HepG2 (cell line): ENCODE results near the gene MUC13. TPM values are rescaled to one million over a fixed set of nuclear protein-coding genes. Genes with fewer than 3 reads are reported as not detected.

Experiments
- ATAC-seq: fragments of 200-7000 bp; cut with Tn5 transposase; 3 replicates; pipeline ENCODE4 v1.9.1; 2020; ENCODE audit warnings: mild to moderate bottlenecking, moderate library complexity
- BruUV-seq: library from RNA; stranded (reverse); fragments of 400-500 nt; replicated peaks from 2 replicates; lab custom pipeline; 2021; lab: Mats Ljungman, UMichigan
- CTCF ChIA-PET: fragments of 300-600 bp; formaldehyde crosslinking; extraction: SDS; loops from one replicate; lab custom pipeline; 2021; ENCODE audit warnings: low total read pairs, inconsistent platforms, low intra/inter-chr PET ratio; lab: Yijun Ruan, JAX
- POLR2A ChIA-PET: fragments of 350-600 bp; sonication (Branson Sonifier 250); formaldehyde crosslinking; loops from one replicate; lab custom pipeline; 2020; ENCODE audit warnings: antibody characterized with exemption, inconsistent platforms; lab: Yijun Ruan, JAX
- DNase-seq: peaks from one replicate; pipeline ENCODE4 v3.0.0-alpha.2; 2015; ENCODE audit warnings: low spot score
- FAIRE-seq: peaks from 3 replicates; lab custom pipeline; 2011; peaks lifted over from hg19 to GRCh38; lab: Jason Lieb, UNC
- H2AFZ ChIP-seq: one replicate; pipeline ENCODE4 v1.6.1; 2011; ENCODE audit warnings: low read length, inconsistent platforms
- H3K27ac ChIP-seq: fragments of 300-600 bp; 3 replicates; pipeline ENCODE4 v1.8.0; 2011; ENCODE audit warnings: mixed run types, mild to moderate bottlenecking, mixed read lengths, low read length, inconsistent platforms; ENCODE audit not compliant: insufficient read depth; ENCODE audit errors: extremely low read length
- H3K27me3 ChIP-seq, 2 experiments: fragments of 200-600 bp in 1 of 2; 2 replicates in 1 of 2; 3 replicates in 1 of 2; pipeline versions ENCODE4 v1.6.0 to v1.8.0; 2011; ENCODE audit warnings: low read length in 2 of 2, mild to moderate bottlenecking in 2 of 2, moderate library complexity in 2 of 2, inconsistent platforms in 1 of 2; ENCODE audit not compliant: insufficient read depth in 2 of 2, control insufficient read depth in 1 of 2
- H3K36me3 ChIP-seq, 2 experiments: fragments of 200-600 bp in 1 of 2; replicated peaks in 1 of 2; 2 replicates in 1 of 2; 3 replicates in 1 of 2; pipeline versions ENCODE4 v1.5.1 to v1.8.0; 2011; ENCODE audit warnings: low read length in 2 of 2, inconsistent platforms in 1 of 2; ENCODE audit not compliant: insufficient read depth in 2 of 2, control insufficient read depth in 1 of 2
- H3K4me1 ChIP-seq: 2 replicates; pipeline ENCODE4 v1.5.1; 2012; ENCODE audit warnings: low read length, inconsistent platforms; ENCODE audit not compliant: insufficient read depth
- H3K4me2 ChIP-seq: 2 replicates; pipeline ENCODE4 v1.6.0; 2011; ENCODE audit warnings: low read depth, low read length, inconsistent platforms
- H3K4me3 ChIP-seq, 3 experiments: fragments of 200-600 bp in 1 of 3; sonication (generic), shearing (Covaris generic) in 1 of 3; replicated peaks in 1 of 3; 2 replicates each; pipeline ENCODE4 v1.5.1; 2011 to 2016; ENCODE audit warnings: low read length in 3 of 3, inconsistent platforms in 2 of 3, low read depth in 2 of 3, mild to moderate bottlenecking in 2 of 3, control low read depth in 1 of 3, mixed read lengths in 1 of 3; ENCODE audit not compliant: insufficient read depth in 1 of 3
- H3K79me2 ChIP-seq: one replicate; pipeline ENCODE4 v1.6.1; 2011; ENCODE audit warnings: low read length, inconsistent platforms; ENCODE audit not compliant: insufficient read depth
- H3K9ac ChIP-seq: 2 replicates; pipeline ENCODE4 v1.6.0; 2011; ENCODE audit warnings: mild to moderate bottlenecking, low read depth, low read length, inconsistent platforms; ENCODE audit not compliant: insufficient read depth
- H3K9me3 ChIP-seq: 2 replicates; pipeline ENCODE4 v1.5.1; 2012; ENCODE audit warnings: mild to moderate bottlenecking, low read length
- H4K20me1 ChIP-seq: 2 replicates; pipeline ENCODE4 v1.6.0; 2011; ENCODE audit warnings: inconsistent platforms, mild to moderate bottlenecking, low read length, moderate library complexity; ENCODE audit not compliant: insufficient read depth
- ATF7 ChIP-seq, 2 experiments: fragments of 450-650 bp in 1 of 2; sonication (generic) in 1 of 2; formaldehyde crosslinking in 1 of 2; IDR thresholded peaks; 2 replicates each; pipeline versions ENCODE4 v1.4.0 to v1.6.1; 2016 to 2020; ENCODE audit warnings: antibody characterized with exemption in 1 of 2, mild to moderate bottlenecking in 1 of 2, missing genetic modification reagents in 1 of 2
- ATM ChIP-seq: fragments of 450-650 bp; IDR thresholded peaks from 2 replicates; pipeline ENCODE4 v1.7.1; 2017; ENCODE audit warnings: mild to moderate bottlenecking, borderline replicate concordance
- CSRNP1 ChIP-seq: sonication (generic); formaldehyde crosslinking; IDR thresholded peaks from 2 replicates; pipeline ENCODE4 v1.8.1; 2023; ENCODE audit warnings: mild to moderate bottlenecking, missing genetic modification reagents
- GRHL1 ChIP-seq: sonication (generic); formaldehyde crosslinking; conservative IDR thresholded peaks from 2 replicates; pipeline ENCODE4 v1.8.0; 2022; ENCODE audit warnings: missing genetic modification reagents
- MXD4 ChIP-seq: IDR thresholded peaks from 2 replicates; pipeline ENCODE4 v1.6.1; 2016; ENCODE audit warnings: mild to moderate bottlenecking, missing biosample characterization, missing genetic modification reagents
- RBAK ChIP-seq: sonication (generic); formaldehyde crosslinking; IDR thresholded peaks from 2 replicates; pipeline ENCODE4 v1.5.1; 2020; ENCODE audit warnings: mild to moderate bottlenecking, missing genetic modification reagents
- RFXAP ChIP-seq: sonication (generic); formaldehyde crosslinking; IDR thresholded peaks from 2 replicates; pipeline ENCODE4 v1.4.0; 2020; ENCODE audit warnings: missing genetic modification reagents, borderline replicate concordance
- SKI ChIP-seq: fragments of 450-650 bp; IDR thresholded peaks from one replicate; pipeline ENCODE4 v1.6.1; 2018; ENCODE audit warnings: mild to moderate bottlenecking; ENCODE audit not compliant: partially characterized antibody
- SPEN ChIP-seq: sonication (generic); formaldehyde crosslinking; IDR thresholded peaks from 2 replicates; pipeline ENCODE4 v1.5.1; 2020; ENCODE audit warnings: low read depth, mild to moderate bottlenecking, missing genetic modification reagents
- U2AF1 ChIP-seq: fragments of 200-400 bp; formaldehyde crosslinking; optimal IDR thresholded peaks from 2 replicates; pipeline ENCODE3; 2017; ENCODE audit warnings: mild to moderate bottlenecking, low read depth, low read length
- ZBTB25 ChIP-seq: IDR thresholded peaks from 2 replicates; pipeline ENCODE4 v1.6.1; 2018; ENCODE audit warnings: missing genetic modification reagents
- ZEB1 ChIP-seq: IDR thresholded peaks from 2 replicates; pipeline ENCODE4 v1.6.1; 2012; ENCODE audit warnings: mild to moderate bottlenecking, low read depth, inconsistent platforms; ENCODE audit not compliant: insufficient replicate concordance
- ZNF142 ChIP-seq: sonication (generic); formaldehyde crosslinking; IDR thresholded peaks from 2 replicates; pipeline ENCODE4 v1.4.0; 2020; ENCODE audit warnings: missing genetic modification reagents
- ZNF230 ChIP-seq: sonication (generic); formaldehyde crosslinking; IDR thresholded peaks from 2 replicates; pipeline ENCODE4 v1.4.0; 2020; ENCODE audit warnings: mild to moderate bottlenecking, missing genetic modification reagents
- WGBS: methylation state at CpG from one replicate; pipeline ENCODE4 v1.1.6; 2017; ENCODE audit warnings: low lambda C conversion rate; 5-methylcytosine and 5-hydroxymethylcytosine counted together
- in situ Hi-C: cut with HindIII; loops from 2 replicates; pipeline ENCODE4 v1.10.0; 2017; ENCODE audit warnings: low pct_unique_long_range_greater_than_20kb; ENCODE audit not compliant: extremely low pct_ligation_motif_present
- intact Hi-C: fragments of 100-400 bp; cut with micrococcal nuclease; formaldehyde crosslinking; loops from one replicate; pipeline ENCODE4 v1.10.0; 2022; ENCODE audit not compliant: unreplicated experiment
- polyA plus RNA-seq, 8 experiments: library from polyadenylated mRNA; depleted of rRNA in 3 of 8; stranded (reverse) in 7 of 8; unstranded in 1 of 8; fragments of >200 nt; fragmentation: Illumina TruSeq in 4 of 8; extraction: Trizol in 4 of 8; gene quantifications; 2 replicates each; pipeline versions ENCODE4 v1.2.1 to v1.2.3, GENCODE V29; 2011 to 2016; ENCODE audit warnings: low read depth in 4 of 8, missing spikeins in 1 of 8, mixed read lengths in 1 of 8; ENCODE audit not compliant: insufficient read depth in 1 of 8
- total RNA-seq, 5 experiments: library from RNA; depleted of rRNA; stranded (reverse); fragments of >200 nt; fragmentation: Illumina TruSeq; extraction: Trizol; gene quantifications; 2 replicates each; pipeline ENCODE4 v1.2.3, GENCODE V29; 2016; ENCODE audit warnings: low read depth in 1 of 5

MUC13 gene
- total and polyA plus RNA-seq, 2 of the 13 experiments (the other 11 are each of a cell fraction or from before 2014, with no cell fraction given): 0.04 to 1.2 TPM

GRCh38 chr3:124939661-124940060 lies 5.1 kb upstream of the MUC13 start:
- DNase-seq (no peak), ATAC-seq (no peak), FAIRE-seq (no peak)
- BruUV-seq: no TSS peak
- WGBS: 40% methylated on average over 4 of the region's 4 CpGs
- no peak for TF ChIP-seq ZNF142 (CRISPR knock-in tag)
- no peak for TF ChIP-seq SKI
- TF ChIP-seq U2AF1: no peak
- TF ChIP-seq ZEB1: no peak
- no peak for TF ChIP-seq GRHL1
- no peak for TF ChIP-seq CSRNP1 (CRISPR knock-in tag)
- no peak for TF ChIP-seq RBAK (CRISPR knock-in tag)
- no peak for TF ChIP-seq RFXAP (CRISPR knock-in tag)
- no peak for TF ChIP-seq MXD4 (CRISPR knock-in tag)
- TF ChIP-seq ZNF230 (CRISPR knock-in tag): no peak
- TF ChIP-seq ATF7 (IDR thresholded peaks at IDR 0.05): no peak
- TF ChIP-seq ATF7 (CRISPR knock-in tag; IDR thresholded peaks at IDR 0.05): no peak
- TF ChIP-seq SPEN (CRISPR knock-in tag): no peak
- TF ChIP-seq ATM: no peak
- no peak for TF ChIP-seq ZBTB25 (CRISPR knock-in tag)
- ChIA-PET CTCF (no interaction called here), POLR2A (no interaction called here)
- in situ Hi-C loops: no loop called here
- Histone ChIP-seq H4K20me1 (no peaks in the 10 kb centered on the region), H3K4me3 (no peak overlapping the region), H3K36me3 (no peaks in the 10 kb centered on the region), H3K4me1 (peaks cover 18% of the 10 kb centered on the region), H3K27me3 (no peaks in the 10 kb centered on the region), H3K79me2 (no peaks in the 10 kb centered on the region), H3K27ac (no peak overlapping the region), H3K9me3 (no peaks in the 10 kb centered on the region), H2AFZ (no peak overlapping the region), H3K4me2 (no peak overlapping the region), H3K9ac (no peak overlapping the region)
- intact Hi-C loops: no loop called here
